CD4-positive, alpha-beta memory T cell (primary cell): ENCODE measurements around the gene OR7C2. TPM values are rescaled to one million over a fixed set of nuclear protein-coding genes. Genes with fewer than 3 reads are reported as not detected.

Source experiments
- CTCF ChIA-PET: fragments of 350-600 bp; sonication (Branson Sonifier 250); formaldehyde crosslinking; loops from one replicate; lab custom pipeline; 2021; ENCODE audit warnings: inconsistent platforms; ENCODE audit not compliant: partially characterized antibody; lab: Charles Lee
- POLR2A ChIA-PET: fragments of 350-600 bp; sonication (Branson Sonifier 250); formaldehyde crosslinking; loops from one replicate; lab custom pipeline; 2021; ENCODE audit not compliant: partially characterized antibody; lab: Charles Lee
- DNase-seq, 5 donors: peaks; one replicate each; pipeline versions ENCODE4 v3.0.0 to v3.0.0-alpha.2; 2020 to 2022; ENCODE audit warnings: mixed read lengths in 1 of 5
- H3K27ac ChIP-seq: one replicate; pipeline ENCODE4 v1.7.0; 2013; ENCODE audit warnings: low read depth, low read length
- H3K27me3 ChIP-seq: 2 replicates; pipeline ENCODE4 v1.7.0; 2013; ENCODE audit warnings: mild to moderate bottlenecking, low read length, moderate library complexity; ENCODE audit not compliant: insufficient read depth
- H3K36me3 ChIP-seq: 2 replicates; pipeline ENCODE4 v1.7.0; 2013; ENCODE audit warnings: mild to moderate bottlenecking, low read length, moderate library complexity; ENCODE audit not compliant: insufficient read depth
- H3K4me1 ChIP-seq: 2 replicates; pipeline ENCODE4 v1.7.0; 2013; ENCODE audit warnings: mild to moderate bottlenecking, low read length, moderate library complexity; ENCODE audit not compliant: insufficient read depth
- H3K4me3 ChIP-seq, 2 donors: one replicate each; pipeline ENCODE4 v1.7.0; 2013; ENCODE audit warnings: low read length in 2 of 2, mild to moderate bottlenecking in 1 of 2
- H3K9me3 ChIP-seq, 2 donors: one replicate each; pipeline ENCODE4 v1.7.0; 2013; ENCODE audit warnings: low read length in 2 of 2, control low read depth in 1 of 2; ENCODE audit not compliant: control insufficient read depth in 1 of 2
- H3K27ac Mint-ChIP-seq, 7 donors: one replicate each; pipeline ENCODE4 v1.8.0; 2020 to 2021; ENCODE audit warnings: mixed read lengths in 7 of 7, mild to moderate bottlenecking in 6 of 7, inconsistent platforms in 3 of 7, moderate library complexity in 3 of 7
- H3K27me3 Mint-ChIP-seq, 2 donors: one replicate each; pipeline ENCODE4 v1.8.0; 2020 to 2021; ENCODE audit warnings: mixed read lengths in 2 of 2
- H3K36me3 Mint-ChIP-seq, 2 donors: one replicate each; pipeline ENCODE4 v1.8.0; 2020 to 2021; ENCODE audit warnings: mixed read lengths in 2 of 2, inconsistent platforms in 1 of 2, mild to moderate bottlenecking in 1 of 2
- H3K4me1 Mint-ChIP-seq, 4 donors: one replicate each; pipeline ENCODE4 v1.8.0; 2020 to 2021; ENCODE audit warnings: mixed read lengths in 4 of 4, mild to moderate bottlenecking in 1 of 4
- H3K4me3 Mint-ChIP-seq, 8 donors: one replicate each; pipeline ENCODE4 v1.8.0; 2020 to 2021; ENCODE audit warnings: mixed read lengths in 8 of 8, mild to moderate bottlenecking in 7 of 8, moderate library complexity in 6 of 8, inconsistent platforms in 3 of 8
- H3K9me3 Mint-ChIP-seq, 8 donors: one replicate each; pipeline ENCODE4 v1.8.0; 2020 to 2021; ENCODE audit warnings: mixed read lengths in 8 of 8, mild to moderate bottlenecking in 5 of 8, inconsistent platforms in 3 of 8, moderate library complexity in 1 of 8
- intact Hi-C: fragments of 100-400 bp; cut with micrococcal nuclease; formaldehyde crosslinking; loops from one replicate; pipeline ENCODE4 v1.15.1; 2023
- polyA plus RNA-seq, 2 donors: library from polyadenylated mRNA; unstranded; fragments of 300-500 nt; fragmentation: Illumina TruSeq; gene quantifications; one replicate each; pipeline ENCODE4 v1.2.3, GENCODE V29; 2021
- total RNA-seq, 2 experiments: library from RNA; stranded (reverse); gene quantifications; one replicate each; pipeline ENCODE4 v1.2.3, GENCODE V29; 2021

The OR7C2 gene
- total RNA-seq: not detected
- not detected for polyA plus RNA-seq

- peaks cover 0 to 5% (median 4%) of the 10 kb centered on the region in 4 donors for H3K4me1 Mint-ChIP-seq
- ChIA-PET POLR2A (no interaction called here), CTCF (no interaction called here)
- H3K36me3 Mint-ChIP-seq: no peaks in the 10 kb centered on the region
- peaks cover 7% of the 10 kb centered on the region in 2 donors for H3K27me3 Mint-ChIP-seq
- no peak for DNase-seq
- no peaks in the 10 kb centered on the region for H3K9me3 ChIP-seq
- H3K36me3 ChIP-seq: no peaks in the 10 kb centered on the region
- H3K4me1 ChIP-seq: no peaks in the 10 kb centered on the region
- peaks cover 0 to 3% (median 0%) of the 10 kb centered on the region in 8 donors for H3K9me3 Mint-ChIP-seq
- no peaks in the 10 kb centered on the region for H3K27me3 ChIP-seq
- H3K4me3 Mint-ChIP-seq: no peak within 1 kb of the TSS
- H3K27ac ChIP-seq: no peak within 1 kb of the TSS
- no peak within 1 kb of the TSS for H3K4me3 ChIP-seq
- intact Hi-C loops: no loop called here
- peak within 1 kb of the TSS in 1 of 7 donors; percentile 36 for H3K27ac Mint-ChIP-seq
Observed at GRCh38 chr19:14941189-14941588, at the start of gene OR7C2. OR7C2 (plus strand) TSS chr19:14941489; CDS start chr19:14941489, 0 bp downstream.

DNA sequence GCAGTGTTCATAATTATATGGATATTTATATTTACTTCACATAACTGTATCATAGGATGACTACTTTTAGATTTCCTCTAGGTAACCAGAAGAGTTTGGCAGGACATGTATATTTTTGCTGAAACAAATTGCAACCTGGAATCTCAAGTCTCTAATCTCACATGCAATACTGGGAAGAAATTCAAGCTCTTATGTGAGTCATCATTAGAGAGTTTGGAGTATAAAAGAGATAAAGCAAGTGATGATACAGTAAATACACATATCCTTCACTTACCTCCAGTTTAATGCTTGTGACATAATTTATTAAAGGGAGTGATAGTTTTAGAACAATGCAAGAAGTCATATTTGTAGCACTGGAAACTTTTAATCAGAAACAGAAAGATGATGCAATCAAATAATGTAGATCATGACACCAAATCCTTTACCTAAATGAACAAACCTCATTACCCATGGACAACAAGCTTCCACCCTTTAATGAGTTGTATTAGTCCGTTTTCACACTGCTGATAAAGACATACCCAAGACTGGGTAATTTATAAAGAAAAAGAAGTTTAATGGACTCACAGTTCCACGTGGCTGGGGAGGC is 39.5 kb upstream of the OR7C2 start:
- no peak overlapping the region for H3K4me3 Mint-ChIP-seq
- Histone ChIP-seq H3K9me3 (no peaks in the 10 kb centered on the region), H3K4me3 (no peak overlapping the region), H3K36me3 (no peaks in the 10 kb centered on the region), H3K4me1 (no peaks in the 10 kb centered on the region), H3K27ac (no peak overlapping the region), H3K27me3 (peaks cover 3% of the 10 kb centered on the region)
- H3K4me1 Mint-ChIP-seq: no peaks in the 10 kb centered on the region
- CTCF ChIA-PET: no interaction called here
- DNase-seq: no peak
- peaks cover 30 to 31% of the 10 kb centered on the region in 2 donors for H3K27me3 Mint-ChIP-seq
- H3K27ac Mint-ChIP-seq: no peak overlapping the region
- no peaks in the 10 kb centered on the region for H3K9me3 Mint-ChIP-seq
- POLR2A ChIA-PET: interaction anchor here (0.6 kb wide), 1 partner anchor 1282 kb away, joined by 3 read pairs; no protein-coding TSS in a partner anchor
- intact Hi-C loops: no loop called here
- H3K36me3 Mint-ChIP-seq: no peaks in the 10 kb centered on the region

DNA sequence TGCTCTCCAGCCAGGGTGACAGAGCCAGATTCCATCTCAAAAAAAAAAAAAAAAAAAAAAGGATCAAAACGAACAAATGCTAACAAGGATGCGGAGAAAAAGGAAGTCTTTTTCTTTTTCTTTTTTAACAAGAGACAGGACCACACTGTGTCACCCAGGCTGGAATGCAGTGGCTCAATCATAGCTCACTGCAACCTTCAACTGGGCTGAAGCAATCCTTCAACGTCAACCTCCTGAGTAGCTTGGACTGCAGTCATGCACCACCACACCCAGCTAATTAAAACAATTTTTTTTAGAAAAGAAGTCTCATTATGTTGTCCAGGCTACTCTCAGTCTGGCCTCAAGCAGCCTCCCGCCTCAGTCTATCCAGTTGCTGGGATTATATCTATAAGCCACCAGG is 34.6 kb upstream of the OR7C2 start:
- CTCF ChIA-PET: no interaction called here
- POLR2A ChIA-PET: no interaction called here

GRCh38 chr19:14915116-14915515 is 26.2 kb upstream of the OR7C2 start:
- H3K4me1 Mint-ChIP-seq: no peaks in the 10 kb centered on the region
- DNase-seq: no peak
- Histone ChIP-seq H3K27ac (no peak overlapping the region), H3K27me3 (no peaks in the 10 kb centered on the region), H3K4me1 (no peaks in the 10 kb centered on the region), H3K36me3 (no peaks in the 10 kb centered on the region), H3K4me3 (no peak overlapping the region), H3K9me3 (no peaks in the 10 kb centered on the region)
- peaks cover 26 to 35% of the 10 kb centered on the region in 2 donors for H3K27me3 Mint-ChIP-seq
- H3K9me3 Mint-ChIP-seq: peaks cover 0 to 16% (median 9%) of the 10 kb centered on the region in 8 donors
- H3K27ac Mint-ChIP-seq: no peak overlapping the region
- POLR2A ChIA-PET: no interaction called here
- H3K4me3 Mint-ChIP-seq: no peak overlapping the region
- H3K36me3 Mint-ChIP-seq: no peaks in the 10 kb centered on the region
- intact Hi-C loops: no loop called here
- CTCF ChIA-PET: no interaction called here

More for the DNA sequence above, 34.6 kb upstream of the OR7C2 start:
- H3K27me3 ChIP-seq: no peaks in the 10 kb centered on the region
- Mint-ChIP-seq H3K27ac (no peak overlapping the region), H3K36me3 (no peaks in the 10 kb centered on the region), H3K4me1 (no peaks in the 10 kb centered on the region), H3K4me3 (no peak overlapping the region), H3K9me3 (no peaks in the 10 kb centered on the region), H3K27me3 (peaks cover 21 to 25% of the 10 kb centered on the region in 2 donors)
- no peaks in the 10 kb centered on the region for H3K36me3 ChIP-seq
- H3K4me1 ChIP-seq: no peaks in the 10 kb centered on the region
- DNase-seq: no peak
- H3K4me3 ChIP-seq: no peak overlapping the region
- no peaks in the 10 kb centered on the region for H3K9me3 ChIP-seq
- intact Hi-C loops: no loop called here
- H3K27ac ChIP-seq: no peak overlapping the region

GRCh38 chr19:14916848-14917247 is 24.4 kb upstream of the OR7C2 start:
- Histone ChIP-seq H3K4me3 (no peak overlapping the region), H3K4me1 (no peaks in the 10 kb centered on the region), H3K9me3 (no peaks in the 10 kb centered on the region), H3K27me3 (no peaks in the 10 kb centered on the region), H3K36me3 (no peaks in the 10 kb centered on the region), H3K27ac (no peak overlapping the region)
- H3K9me3 Mint-ChIP-seq: peaks cover 0 to 16% (median 9%) of the 10 kb centered on the region in 8 donors
- H3K27me3 Mint-ChIP-seq: peaks cover 27 to 35% of the 10 kb centered on the region in 2 donors
- intact Hi-C loops: no loop called here
- H3K27ac Mint-ChIP-seq: no peak overlapping the region
- no peaks in the 10 kb centered on the region for H3K36me3 Mint-ChIP-seq
- DNase-seq: no peak
- POLR2A ChIA-PET: no interaction called here
- no peaks in the 10 kb centered on the region for H3K4me1 Mint-ChIP-seq
- CTCF ChIA-PET: no interaction called here
- H3K4me3 Mint-ChIP-seq: no peak overlapping the region

GRCh38 chr19:14933506-14933905 is 7.8 kb upstream of the OR7C2 start:
- no peak for DNase-seq
- Mint-ChIP-seq H3K9me3 (peaks cover 0 to 10% (median 4%) of the 10 kb centered on the region in 8 donors), H3K4me1 (no peaks in the 10 kb centered on the region), H3K36me3 (no peaks in the 10 kb centered on the region), H3K27ac (no peak overlapping the region), H3K4me3 (no peak overlapping the region), H3K27me3 (peaks cover 14 to 18% of the 10 kb centered on the region in 2 donors)
- H3K4me1 ChIP-seq: no peaks in the 10 kb centered on the region
- intact Hi-C loops: no loop called here
- H3K4me3 ChIP-seq: no peak overlapping the region
- no peaks in the 10 kb centered on the region for H3K36me3 ChIP-seq
- POLR2A ChIA-PET: no interaction called here
- no peaks in the 10 kb centered on the region for H3K27me3 ChIP-seq
- CTCF ChIA-PET: no interaction called here
- H3K9me3 ChIP-seq: no peaks in the 10 kb centered on the region
- H3K27ac ChIP-seq: no peak overlapping the region

DNA sequence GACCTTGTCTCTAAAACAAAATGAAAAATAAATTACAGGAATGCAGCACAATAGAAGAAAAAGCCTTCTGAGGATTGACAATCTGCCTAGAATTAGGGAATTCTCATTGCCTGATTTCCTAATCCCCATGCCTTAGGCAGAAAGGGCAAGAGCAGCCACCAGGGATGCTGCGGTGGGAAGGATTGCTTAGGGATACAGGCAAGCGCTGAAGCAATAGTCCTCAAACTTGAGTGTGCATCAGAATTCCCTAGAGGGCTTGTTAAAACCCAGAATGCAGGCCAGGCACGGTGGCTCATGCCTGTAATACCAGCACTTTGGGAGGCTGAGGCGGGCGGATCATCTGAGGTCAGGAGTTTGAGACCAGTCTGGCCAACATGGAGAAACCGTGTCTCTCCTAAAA is 1.0 kb upstream of the OR7C2 start:
- Mint-ChIP-seq H3K36me3 (no peaks in the 10 kb centered on the region), H3K27me3 (peaks cover 5 to 8% of the 10 kb centered on the region in 2 donors), H3K27ac (no peak overlapping the region), H3K4me3 (no peak overlapping the region), H3K9me3 (peaks cover 0 to 3% (median 0%) of the 10 kb centered on the region in 8 donors), H3K4me1 (peaks cover 0 to 5% (median 4%) of the 10 kb centered on the region in 4 donors)
- Histone ChIP-seq H3K9me3 (no peaks in the 10 kb centered on the region), H3K27ac (no peak overlapping the region), H3K4me3 (no peak overlapping the region), H3K27me3 (no peaks in the 10 kb centered on the region), H3K4me1 (no peaks in the 10 kb centered on the region), H3K36me3 (no peaks in the 10 kb centered on the region)
- CTCF ChIA-PET: no interaction called here
- intact Hi-C loops: no loop called here
- DNase-seq: no peak
- POLR2A ChIA-PET: no interaction called here
